Breast epithelium (tissue), 3 donors: ENCODE measurements around the gene ARFGEF2.

Experiments
- POLR2AphosphoS5 ChIP-seq, 3 donors: sonication (generic); formaldehyde crosslinking; IDR thresholded peaks; one replicate each; pipeline ENCODE4 v1.6.1; 2017; ENCODE audit warnings: antibody characterized with exemption in 3 of 3
- TF ChIP-seq, protein P1 (sequence below), 3 donors: fragments of 450-650 bp; IDR thresholded peaks; one replicate each; pipeline ENCODE4 v1.5.1; 2016 to 2017; ENCODE audit warnings: antibody characterized with exemption in 3 of 3, mild to moderate bottlenecking in 3 of 3, moderate library complexity in 3 of 3

DNA sequence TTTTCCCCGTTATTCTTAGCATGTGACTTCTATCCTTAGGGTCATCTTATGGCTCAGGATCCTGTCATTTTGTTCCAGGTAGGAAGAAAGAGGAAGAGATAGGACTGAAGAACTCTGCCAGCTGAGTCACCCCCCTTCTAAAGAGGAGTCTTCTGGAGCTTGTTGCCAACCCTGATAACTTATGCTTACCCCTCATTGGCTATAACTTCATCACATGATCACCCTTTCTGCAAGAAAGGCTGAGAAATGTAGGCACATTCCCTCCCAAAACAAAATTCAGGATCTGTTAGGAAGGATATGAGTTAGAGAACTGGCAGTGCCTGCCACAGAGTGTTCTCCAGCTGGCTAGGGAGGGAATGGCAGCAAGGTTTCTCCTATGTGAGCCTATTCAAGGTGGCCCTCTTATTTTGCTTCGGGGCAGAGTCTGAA, 35.6 kb downstream of the ARFGEF2 start:
- TF ChIP-seq, protein P1, sequence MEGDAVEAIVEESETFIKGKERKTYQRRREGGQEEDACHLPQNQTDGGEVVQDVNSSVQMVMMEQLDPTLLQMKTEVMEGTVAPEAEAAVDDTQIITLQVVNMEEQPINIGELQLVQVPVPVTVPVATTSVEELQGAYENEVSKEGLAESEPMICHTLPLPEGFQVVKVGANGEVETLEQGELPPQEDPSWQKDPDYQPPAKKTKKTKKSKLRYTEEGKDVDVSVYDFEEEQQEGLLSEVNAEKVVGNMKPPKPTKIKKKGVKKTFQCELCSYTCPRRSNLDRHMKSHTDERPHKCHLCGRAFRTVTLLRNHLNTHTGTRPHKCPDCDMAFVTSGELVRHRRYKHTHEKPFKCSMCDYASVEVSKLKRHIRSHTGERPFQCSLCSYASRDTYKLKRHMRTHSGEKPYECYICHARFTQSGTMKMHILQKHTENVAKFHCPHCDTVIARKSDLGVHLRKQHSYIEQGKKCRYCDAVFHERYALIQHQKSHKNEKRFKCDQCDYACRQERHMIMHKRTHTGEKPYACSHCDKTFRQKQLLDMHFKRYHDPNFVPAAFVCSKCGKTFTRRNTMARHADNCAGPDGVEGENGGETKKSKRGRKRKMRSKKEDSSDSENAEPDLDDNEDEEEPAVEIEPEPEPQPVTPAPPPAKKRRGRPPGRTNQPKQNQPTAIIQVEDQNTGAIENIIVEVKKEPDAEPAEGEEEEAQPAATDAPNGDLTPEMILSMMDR (IDR thresholded peaks at IDR 0.05) = no peak
- TF ChIP-seq POLR2AphosphoS5 (IDR thresholded peaks at IDR 0.05) = no peak
